Endothelial cell of umbilical vein (primary cell): ENCODE data around the gene ANKS1A. TPM values are rescaled to one million over a fixed set of nuclear protein-coding genes. Genes with fewer than 3 reads are reported as not detected.

Source experiments
- BruUV-seq: library from RNA; stranded (reverse); fragments of 400-500 nt; replicated peaks from 2 replicates; lab custom pipeline; 2021; lab: Mats Ljungman, UMichigan
- CTCF ChIA-PET: fragments of 300-600, 350-600 bp; sonication (Branson Sonifier 250); formaldehyde crosslinking; loops from one replicate; lab custom pipeline; 2021; ENCODE audit warnings: antibody characterized with exemption, inconsistent platforms; lab: Charles Lee
- POLR2A ChIA-PET: fragments of 300-600, 350-600 bp; sonication (Branson Sonifier 250); formaldehyde crosslinking; loops from one replicate; lab custom pipeline; 2021; ENCODE audit warnings: antibody characterized with exemption, inconsistent platforms; lab: Charles Lee
- DNase-seq: peaks from one replicate; pipeline ENCODE4 v3.0.0-alpha.2; 2011; ENCODE audit warnings: low read depth, low spot score
- FAIRE-seq: peaks from 2 replicates; lab custom pipeline; 2011; peaks lifted over from hg19 to GRCh38; lab: Jason Lieb, UNC
- H2AFZ ChIP-seq: 2 replicates; pipeline ENCODE4 v1.6.0; 2012; ENCODE audit warnings: low read depth, low read length, control low read depth, inconsistent platforms
- H3K27ac ChIP-seq: 2 replicates; pipeline ENCODE4 v1.5.1; 2011; ENCODE audit warnings: low read depth, mild to moderate bottlenecking, control low read depth, low read length, moderate library complexity; ENCODE audit not compliant: insufficient read depth
- H3K27me3 ChIP-seq, 2 experiments: 2 replicates each; pipeline versions ENCODE4 v1.6.0 to v1.6.1; 2011; ENCODE audit warnings: low read length in 2 of 2, mixed read lengths in 1 of 2; ENCODE audit not compliant: control insufficient read depth in 2 of 2, insufficient read depth in 2 of 2
- H3K36me3 ChIP-seq, 2 experiments: 2 replicates in 1 of 2; 3 replicates in 1 of 2; pipeline ENCODE4 v1.5.1; 2011; ENCODE audit warnings: low read length in 2 of 2, mild to moderate bottlenecking in 1 of 2, moderate library complexity in 1 of 2; ENCODE audit not compliant: control insufficient read depth in 2 of 2, insufficient read depth in 2 of 2; ENCODE audit errors: extremely low read depth in 1 of 2
- H3K4me1 ChIP-seq: 3 replicates; pipeline ENCODE4 v1.5.1; 2011; ENCODE audit warnings: mild to moderate bottlenecking, low read length; ENCODE audit not compliant: control insufficient read depth, insufficient read depth; ENCODE audit errors: extremely low read depth
- H3K4me2 ChIP-seq: 2 replicates; pipeline ENCODE4 v1.6.1; 2011; ENCODE audit warnings: low read length, control low read depth, mixed read lengths; ENCODE audit not compliant: insufficient read depth
- H3K4me3 ChIP-seq, 3 experiments: fragments of 200-600 bp in 1 of 3; sonication (generic), shearing (Covaris generic) in 1 of 3; replicated peaks in 1 of 3; 2 replicates each; pipeline ENCODE4 v1.5.1; 2011 to 2016; ENCODE audit warnings: control low read depth in 3 of 3, low read length in 3 of 3, mild to moderate bottlenecking in 2 of 3, inconsistent platforms in 1 of 3, low read depth in 1 of 3, moderate library complexity in 1 of 3; ENCODE audit not compliant: insufficient read depth in 1 of 3
- H3K79me2 ChIP-seq: 2 replicates; pipeline ENCODE4 v1.6.0; 2012; ENCODE audit warnings: low read length, inconsistent platforms; ENCODE audit not compliant: control insufficient read depth, insufficient read depth
- H3K9ac ChIP-seq: replicated peaks from 2 replicates; pipeline ENCODE3; 2011; ENCODE audit warnings: low read length, control low read depth; ENCODE audit not compliant: insufficient read depth; ENCODE audit errors: extremely low read depth
- H3K9me1 ChIP-seq: replicated peaks from 3 replicates; pipeline ENCODE4 v1.6.0; 2011; ENCODE audit warnings: mild to moderate bottlenecking, low read length; ENCODE audit not compliant: control insufficient read depth, insufficient read depth; ENCODE audit errors: extremely low read depth
- H3K9me3 ChIP-seq: replicated peaks from 2 replicates; pipeline ENCODE4 v1.5.1; 2012; ENCODE audit warnings: low read length, inconsistent platforms; ENCODE audit not compliant: control insufficient read depth, insufficient read depth
- H4K20me1 ChIP-seq: replicated peaks from 2 replicates; pipeline ENCODE3; 2011; ENCODE audit warnings: mild to moderate bottlenecking, low read length; ENCODE audit not compliant: control insufficient read depth, insufficient read depth; ENCODE audit errors: extremely low read depth
- EZH2 ChIP-seq: IDR thresholded peaks from 2 replicates; pipeline ENCODE4 v1.6.1; 2012; ENCODE audit warnings: borderline replicate concordance, low read depth, mild to moderate bottlenecking, moderate library complexity, low read length, inconsistent platforms; ENCODE audit not compliant: severe bottlenecking
- GATA2 ChIP-seq: IDR thresholded peaks from 2 replicates; pipeline ENCODE4 v1.7.0; 2011; ENCODE audit warnings: low read depth, mild to moderate bottlenecking, moderate library complexity, mixed read lengths, low read length; ENCODE audit not compliant: insufficient read length, insufficient read depth
- JUN ChIP-seq: IDR thresholded peaks from 2 replicates; pipeline ENCODE4 v1.6.1; 2011; ENCODE audit warnings: borderline replicate concordance, low read depth; ENCODE audit not compliant: insufficient read length, insufficient read depth
- MYC ChIP-seq: IDR thresholded peaks from one replicate; pipeline ENCODE4 v1.6.1; 2011; ENCODE audit warnings: mild to moderate bottlenecking, low read depth, low read length
- POLR2A ChIP-seq: IDR thresholded peaks from 2 replicates; pipeline ENCODE4 v1.6.1; 2012; ENCODE audit warnings: low read depth, mild to moderate bottlenecking, control low read depth, low read length
- POLR2AphosphoS5 ChIP-seq: IDR thresholded peaks from 2 replicates; pipeline ENCODE4 v1.6.1; 2012; ENCODE audit warnings: low read depth, mild to moderate bottlenecking, control low read depth, low read length, moderate library complexity; ENCODE audit not compliant: insufficient read depth
- dilution Hi-C: fragments of 300-500 bp; cut with MboI; formaldehyde crosslinking; loops from one replicate; pipeline ENCODE4 v1.15.0; 2019; ENCODE audit warnings: low sequenced_read_pairs; ENCODE audit not compliant: extremely low pct_ligation_motif_present
- intact Hi-C: fragments of 100-400 bp; cut with micrococcal nuclease; formaldehyde crosslinking; loops from one replicate; pipeline ENCODE4 v1.10.0; 2022
- polyA plus RNA-seq, 4 experiments: library from polyadenylated mRNA; depleted of rRNA in 3 of 4; stranded (reverse) in 3 of 4; unstranded in 1 of 4; fragments of >200 nt; gene quantifications; 2 replicates each; pipeline versions ENCODE4 v1.2.1 to v1.2.3, GENCODE V29; 2011 to 2012; ENCODE audit warnings: missing spikeins in 1 of 4
- total RNA-seq: library from RNA; stranded (reverse); gene quantifications from 2 replicates; pipeline ENCODE4 v1.2.3, GENCODE V29; 2021
- TF ChIP-seq, protein P1 (sequence below): IDR thresholded peaks from 2 replicates; pipeline ENCODE4 v1.6.1; 2011; ENCODE audit not compliant: insufficient read depth, insufficient read length
- TF ChIP-seq, protein P2 (sequence below), 2 donors: IDR thresholded peaks; 1 replicate in 1 of 2; 2 replicates in 1 of 2; pipeline ENCODE4 v1.5.1; 2011; ENCODE audit warnings: low read length in 2 of 2, mild to moderate bottlenecking in 2 of 2, moderate library complexity in 2 of 2, control low read depth in 1 of 2, inconsistent platforms in 1 of 2, low read depth in 1 of 2; ENCODE audit not compliant: insufficient read depth in 1 of 2; ENCODE audit errors: extremely low read depth in 1 of 2

ANKS1A gene
- total and polyA plus RNA-seq, 2 donors (not counting 3 experiments of a cell fraction or from before 2014, with no cell fraction given): 8.9 to 26.1 TPM

DNA sequence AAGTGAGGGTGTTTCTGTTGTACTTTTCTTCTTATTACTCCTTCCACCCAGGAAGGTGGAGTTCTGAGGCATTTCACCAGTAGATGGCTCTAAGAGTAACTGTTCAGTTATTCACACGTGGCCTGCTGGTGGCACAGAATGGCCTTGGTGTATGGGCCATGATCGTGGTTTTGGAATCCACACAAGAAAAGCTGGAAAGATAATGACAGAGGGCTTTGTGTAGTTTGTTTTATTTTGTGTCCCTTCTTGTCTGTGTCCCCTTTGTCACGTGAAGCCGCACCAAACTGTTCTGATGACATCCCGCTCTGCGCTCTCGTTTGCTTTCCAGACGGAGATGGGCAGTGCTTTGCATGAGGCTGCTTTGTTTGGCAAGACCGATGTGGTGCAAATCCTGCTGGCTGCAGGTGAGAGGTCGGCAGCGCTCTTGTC is 93.4 kb downstream of the ANKS1A start:
- Histone ChIP-seq H3K4me2 (no peak overlapping the region), H2AFZ (no peak overlapping the region), H3K36me3 (peaks cover 5% of the 10 kb centered on the region in 2 experiments), H3K27me3 (no peaks in the 10 kb centered on the region), H3K9me3 (no peaks in the 10 kb centered on the region), H4K20me1 (no peaks in the 10 kb centered on the region), H3K4me3 (no peak overlapping the region), H3K4me1 (peaks cover 9% of the 10 kb centered on the region), H3K79me2 (no peaks in the 10 kb centered on the region), H3K27ac (no peak overlapping the region), H3K9me1 (no peaks in the 10 kb centered on the region), H3K9ac (no peak overlapping the region)
- BruUV-seq: no TSS peak
- no peak for TF ChIP-seq GATA2
- no peak for TF ChIP-seq JUN
- TF ChIP-seq POLR2A: no peak
- no peak for TF ChIP-seq MYC
- TF ChIP-seq POLR2AphosphoS5: no peak
- no peak for TF ChIP-seq EZH2
- TF ChIP-seq, protein P1, sequence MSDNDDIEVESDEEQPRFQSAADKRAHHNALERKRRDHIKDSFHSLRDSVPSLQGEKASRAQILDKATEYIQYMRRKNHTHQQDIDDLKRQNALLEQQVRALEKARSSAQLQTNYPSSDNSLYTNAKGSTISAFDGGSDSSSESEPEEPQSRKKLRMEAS: no peak
- TF ChIP-seq, protein P2, sequence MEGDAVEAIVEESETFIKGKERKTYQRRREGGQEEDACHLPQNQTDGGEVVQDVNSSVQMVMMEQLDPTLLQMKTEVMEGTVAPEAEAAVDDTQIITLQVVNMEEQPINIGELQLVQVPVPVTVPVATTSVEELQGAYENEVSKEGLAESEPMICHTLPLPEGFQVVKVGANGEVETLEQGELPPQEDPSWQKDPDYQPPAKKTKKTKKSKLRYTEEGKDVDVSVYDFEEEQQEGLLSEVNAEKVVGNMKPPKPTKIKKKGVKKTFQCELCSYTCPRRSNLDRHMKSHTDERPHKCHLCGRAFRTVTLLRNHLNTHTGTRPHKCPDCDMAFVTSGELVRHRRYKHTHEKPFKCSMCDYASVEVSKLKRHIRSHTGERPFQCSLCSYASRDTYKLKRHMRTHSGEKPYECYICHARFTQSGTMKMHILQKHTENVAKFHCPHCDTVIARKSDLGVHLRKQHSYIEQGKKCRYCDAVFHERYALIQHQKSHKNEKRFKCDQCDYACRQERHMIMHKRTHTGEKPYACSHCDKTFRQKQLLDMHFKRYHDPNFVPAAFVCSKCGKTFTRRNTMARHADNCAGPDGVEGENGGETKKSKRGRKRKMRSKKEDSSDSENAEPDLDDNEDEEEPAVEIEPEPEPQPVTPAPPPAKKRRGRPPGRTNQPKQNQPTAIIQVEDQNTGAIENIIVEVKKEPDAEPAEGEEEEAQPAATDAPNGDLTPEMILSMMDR (IDR thresholded peaks at IDR 0.05; ENCODE audit: extremely low read depth in 1 of 2, insufficient read depth in 1 of 2, low read depth in 1 of 2, low read length in 2 of 2): peak; percentile 25 to 33
- intact Hi-C loops: loop anchor here (1.0 kb wide), 1 partner anchor 158 kb away; no protein-coding TSS in a partner anchor
- CTCF ChIA-PET: interaction anchor here (1.1 to 12.0 kb wide), 4 partner anchors 157 to 345 kb away, joined by 3 to 302 read pairs (median 3); partner anchors contain the start of gene TCP11
- POLR2A ChIA-PET: no interaction called here
- FAIRE-seq (no peak), DNase-seq (peak; percentile 22)
- dilution Hi-C loops: no loop called here
